SK-N-SH (cell line): Measurements from ENCODE around the gene BMP4.

Experiments used
- CTCF ChIP-seq: fragments of 200-600 bp; sonication (generic); IDR thresholded peaks from 2 replicates; pipeline ENCODE4 v1.6.1; 2017; ENCODE audit warnings: antibody characterized with exemption, mild to moderate bottlenecking, moderate library complexity
- FOXJ3 ChIP-seq: sonication (generic); formaldehyde crosslinking; IDR thresholded peaks from 2 replicates; pipeline ENCODE4 v1.5.1; 2020; ENCODE audit warnings: mild to moderate bottlenecking, missing genetic modification reagents
- FOXM1 ChIP-seq: IDR thresholded peaks from 2 replicates; pipeline ENCODE4 v1.4.0; 2012; ENCODE audit warnings: low read depth, mild to moderate bottlenecking
- GABPA ChIP-seq: IDR thresholded peaks from 2 replicates; pipeline ENCODE4 v1.4.0; 2012; ENCODE audit warnings: low read depth, mild to moderate bottlenecking
- NRF1 ChIP-seq: IDR thresholded peaks from 2 replicates; pipeline ENCODE4 v1.6.1; 2012; ENCODE audit warnings: low read depth, mild to moderate bottlenecking, low read length
- POLR2AphosphoS5 ChIP-seq: IDR thresholded peaks from 2 replicates; pipeline ENCODE4 v1.6.1; 2012; ENCODE audit warnings: low read depth, low read length
- TCF12 ChIP-seq: IDR thresholded peaks from 2 replicates; pipeline ENCODE4 v1.4.0; 2012
- USF2 ChIP-seq: fragments of 150-350 bp; IDR thresholded peaks from 2 replicates; pipeline ENCODE4 v1.6.1; 2017; ENCODE audit warnings: antibody characterized with exemption, low read length, low read depth, borderline replicate concordance

- TF ChIP-seq FOXM1 (no peak), CTCF (no peak), USF2 (no peak), GABPA (no peak), FOXJ3 (CRISPR knock-in tag) (no peak), NRF1 (no peak), TCF12 (no peak), POLR2AphosphoS5 (no peak)
Measured at GRCh38 chr14:53950031-53950793, 6.4 kb downstream of the BMP4 start.
